Osteoblast (primary cell): ENCODE results near the gene ARHGEF26. TPM values are rescaled to one million over a fixed set of nuclear protein-coding genes. Genes with fewer than 3 reads are reported as not detected.

Experiments used
- DNase-seq: peaks from one replicate; pipeline ENCODE4 v3.0.0; 2011; ENCODE audit warnings: low spot score, mixed read lengths; ENCODE audit not compliant: insufficient read length; ENCODE audit errors: missing footprints
- H2AFZ ChIP-seq: 2 replicates; pipeline ENCODE4 v1.6.0; 2011; ENCODE audit warnings: mild to moderate bottlenecking, low read length
- H3K27ac ChIP-seq: 2 replicates; pipeline ENCODE4 v1.5.1; 2011; ENCODE audit warnings: mild to moderate bottlenecking, low read depth, low read length, moderate library complexity
- H3K27me3 ChIP-seq: 2 replicates; pipeline ENCODE4 v1.6.0; 2012; ENCODE audit warnings: mild to moderate bottlenecking, control low read depth, inconsistent platforms, low read length, moderate library complexity; ENCODE audit not compliant: insufficient read depth
- H3K36me3 ChIP-seq: 2 replicates; pipeline ENCODE4 v1.5.1; 2011; ENCODE audit warnings: mild to moderate bottlenecking, low read length, control low read depth, moderate library complexity; ENCODE audit not compliant: insufficient read depth
- H3K4me1 ChIP-seq: 2 replicates; pipeline ENCODE4 v1.5.1; 2011; ENCODE audit warnings: mild to moderate bottlenecking, low read length, control low read depth, moderate library complexity; ENCODE audit not compliant: insufficient read depth
- H3K4me2 ChIP-seq: 2 replicates; pipeline ENCODE4 v1.6.0; 2011; ENCODE audit warnings: mild to moderate bottlenecking, low read length; ENCODE audit not compliant: insufficient read depth
- H3K4me3 ChIP-seq: fragments of 200-600 bp; sonication (generic); 3 replicates; pipeline ENCODE4 v1.5.1; 2012; ENCODE audit warnings: mild to moderate bottlenecking, low read length, inconsistent platforms; ENCODE audit not compliant: insufficient read depth
- H3K79me2 ChIP-seq: 2 replicates; pipeline ENCODE4 v1.6.0; 2012; ENCODE audit warnings: mild to moderate bottlenecking, low read length, control low read depth, inconsistent platforms; ENCODE audit not compliant: insufficient read depth
- H3K9me3 ChIP-seq: 2 replicates; pipeline ENCODE4 v1.5.1; 2011; ENCODE audit warnings: low read depth, low read length, control low read depth
- H4K20me1 ChIP-seq: 2 replicates; pipeline ENCODE4 v1.6.0; 2012; ENCODE audit warnings: mild to moderate bottlenecking, low read length, control low read depth; ENCODE audit not compliant: insufficient read depth
- total RNA-seq: library from RNA; depleted of rRNA; stranded (reverse); fragments of >200 nt; gene quantifications from 2 replicates; pipeline ENCODE4 v1.2.3, GENCODE V29; 2012
- TF ChIP-seq, protein P1 (sequence below): IDR thresholded peaks from 2 replicates; pipeline ENCODE4 v1.5.1; 2011; ENCODE audit warnings: mild to moderate bottlenecking, low read depth, low read length, moderate library complexity; ENCODE audit errors: extremely low read depth

Gene ARHGEF26
- total RNA-seq, 1 donor: 3.6 TPM

- H3K4me2 ChIP-seq: no peak overlapping the region
- no peaks in the 10 kb centered on the region for H3K9me3 ChIP-seq
- no peak for DNase-seq
- H3K4me3 ChIP-seq: no peak overlapping the region
- H3K27ac ChIP-seq: no peak overlapping the region
- no peaks in the 10 kb centered on the region for H3K79me2 ChIP-seq
- TF ChIP-seq, protein P1, sequence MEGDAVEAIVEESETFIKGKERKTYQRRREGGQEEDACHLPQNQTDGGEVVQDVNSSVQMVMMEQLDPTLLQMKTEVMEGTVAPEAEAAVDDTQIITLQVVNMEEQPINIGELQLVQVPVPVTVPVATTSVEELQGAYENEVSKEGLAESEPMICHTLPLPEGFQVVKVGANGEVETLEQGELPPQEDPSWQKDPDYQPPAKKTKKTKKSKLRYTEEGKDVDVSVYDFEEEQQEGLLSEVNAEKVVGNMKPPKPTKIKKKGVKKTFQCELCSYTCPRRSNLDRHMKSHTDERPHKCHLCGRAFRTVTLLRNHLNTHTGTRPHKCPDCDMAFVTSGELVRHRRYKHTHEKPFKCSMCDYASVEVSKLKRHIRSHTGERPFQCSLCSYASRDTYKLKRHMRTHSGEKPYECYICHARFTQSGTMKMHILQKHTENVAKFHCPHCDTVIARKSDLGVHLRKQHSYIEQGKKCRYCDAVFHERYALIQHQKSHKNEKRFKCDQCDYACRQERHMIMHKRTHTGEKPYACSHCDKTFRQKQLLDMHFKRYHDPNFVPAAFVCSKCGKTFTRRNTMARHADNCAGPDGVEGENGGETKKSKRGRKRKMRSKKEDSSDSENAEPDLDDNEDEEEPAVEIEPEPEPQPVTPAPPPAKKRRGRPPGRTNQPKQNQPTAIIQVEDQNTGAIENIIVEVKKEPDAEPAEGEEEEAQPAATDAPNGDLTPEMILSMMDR: no peak
- no peaks in the 10 kb centered on the region for H3K4me1 ChIP-seq
- H2AFZ ChIP-seq: no peak overlapping the region
- no peaks in the 10 kb centered on the region for H4K20me1 ChIP-seq
- no peaks in the 10 kb centered on the region for H3K36me3 ChIP-seq
- H3K27me3 ChIP-seq: no peaks in the 10 kb centered on the region
Observed at GRCh38 chr3:154168998-154169795, 48.0 kb downstream of the ARHGEF26 start.

DNA sequence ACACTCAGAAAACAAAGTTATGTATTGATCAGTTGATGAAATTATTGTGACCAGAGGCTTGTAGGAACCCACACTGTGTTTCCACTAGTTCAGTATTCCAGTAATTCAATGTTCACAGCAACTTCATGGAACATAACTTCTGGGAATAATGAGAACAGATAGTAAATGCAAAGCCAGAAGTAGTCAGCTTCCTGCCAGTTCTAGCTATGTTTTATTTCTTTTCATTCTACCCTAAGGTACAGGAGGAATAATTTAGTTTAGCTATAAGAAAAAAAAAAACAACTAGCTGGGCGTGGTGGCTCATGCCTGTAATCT is 48.6 kb downstream of the ARHGEF26 start:
- Histone ChIP-seq H2AFZ (no peak overlapping the region), H3K36me3 (no peaks in the 10 kb centered on the region), H3K9me3 (no peaks in the 10 kb centered on the region), H3K4me2 (no peak overlapping the region), H3K4me1 (no peaks in the 10 kb centered on the region), H4K20me1 (no peaks in the 10 kb centered on the region), H3K4me3 (no peak overlapping the region), H3K27me3 (no peaks in the 10 kb centered on the region), H3K27ac (no peak overlapping the region), H3K79me2 (no peaks in the 10 kb centered on the region)
- TF ChIP-seq, protein P1: no peak
- DNase-seq: no peak

- Histone ChIP-seq H3K9me3 (no peaks in the 10 kb centered on the region), H3K79me2 (no peaks in the 10 kb centered on the region), H3K4me3 (no peak overlapping the region), H3K27ac (no peak overlapping the region), H3K4me1 (no peaks in the 10 kb centered on the region), H2AFZ (no peak overlapping the region), H3K4me2 (no peak overlapping the region), H4K20me1 (no peaks in the 10 kb centered on the region), H3K36me3 (no peaks in the 10 kb centered on the region), H3K27me3 (no peaks in the 10 kb centered on the region)
- DNase-seq: no peak
- TF ChIP-seq, protein P1: no peak
Observed at GRCh38 chr3:154170300-154170699, 49.1 kb downstream of the ARHGEF26 start.

DNA sequence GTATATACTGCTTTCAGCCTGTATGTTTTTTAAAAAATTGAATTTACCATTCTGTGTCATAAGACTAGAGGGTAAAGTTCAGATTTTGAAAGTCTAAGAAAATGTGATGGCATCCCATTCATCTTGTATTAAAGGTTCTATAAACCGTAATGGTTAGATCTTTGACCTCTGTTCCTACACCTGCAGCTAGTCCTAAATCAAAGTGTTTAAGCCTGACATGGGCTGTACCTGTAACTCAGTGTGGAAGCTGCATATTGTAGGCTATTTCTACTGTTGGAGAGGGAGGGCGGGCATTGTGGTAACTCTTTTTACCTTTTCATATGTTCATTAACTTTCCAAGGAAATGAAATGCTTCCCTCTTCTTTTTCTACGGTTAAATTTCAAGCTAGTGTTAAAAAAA is 53.9 kb downstream of the ARHGEF26 start:
- H3K4me2 ChIP-seq: no peak overlapping the region
- H3K27me3 ChIP-seq: no peaks in the 10 kb centered on the region
- H3K79me2 ChIP-seq: no peaks in the 10 kb centered on the region

More for the DNA sequence above, 53.9 kb downstream of the ARHGEF26 start:
- H3K9me3 ChIP-seq: no peaks in the 10 kb centered on the region
- H4K20me1 ChIP-seq: no peaks in the 10 kb centered on the region
- TF ChIP-seq, protein P1: no peak
- H3K4me3 ChIP-seq: no peak overlapping the region
- H3K36me3 ChIP-seq: no peaks in the 10 kb centered on the region
- H3K4me1 ChIP-seq: no peaks in the 10 kb centered on the region
- H3K27ac ChIP-seq: no peak overlapping the region
- DNase-seq: no peak
- H2AFZ ChIP-seq: no peak overlapping the region
